ENCODE measurements around the gene GALNT3.

Gene GALNT3

DNA sequence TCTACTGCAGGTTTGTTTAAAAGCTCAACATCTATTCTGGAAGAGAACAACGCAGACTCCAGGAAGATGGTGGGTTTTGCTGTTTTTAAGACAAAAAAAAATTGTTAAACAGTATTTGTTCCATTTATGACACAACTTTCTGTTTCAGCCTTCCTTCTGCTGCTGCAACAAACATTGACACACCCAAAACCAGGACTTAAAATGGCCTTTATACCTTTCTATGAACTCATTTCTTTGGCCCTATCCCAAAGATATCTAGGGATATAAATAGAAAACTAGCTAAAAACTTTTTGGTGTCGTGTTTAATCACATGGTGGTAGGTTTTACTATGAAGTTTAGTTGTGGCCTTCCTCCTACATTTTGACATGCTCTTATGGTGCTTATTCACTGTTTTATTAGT lies 964 bp upstream of the GALNT3 start:
- DNase-seq, result no peak

DNA sequence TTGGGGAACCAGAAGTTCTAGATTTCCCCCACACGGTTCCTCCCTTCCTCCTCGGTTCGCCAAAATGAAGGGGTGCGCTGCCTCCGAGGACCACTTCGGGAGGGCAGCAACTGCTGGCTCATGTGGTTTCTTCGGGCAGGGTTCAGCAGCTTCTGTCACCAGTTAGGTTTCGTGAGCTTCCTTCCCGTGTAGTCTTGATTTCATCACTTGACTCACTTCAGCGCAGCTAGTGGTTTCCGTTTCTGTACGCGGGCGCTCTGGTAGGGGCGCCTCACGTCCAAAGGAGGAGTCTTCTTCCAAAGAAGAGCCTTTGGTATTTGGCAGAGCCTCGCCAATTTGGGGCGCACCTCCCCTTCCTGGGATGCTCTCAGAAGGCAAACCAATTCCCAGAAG lies 485 bp upstream of the GALNT3 start:
- DNase-seq, result peak; percentile 66

DNA sequence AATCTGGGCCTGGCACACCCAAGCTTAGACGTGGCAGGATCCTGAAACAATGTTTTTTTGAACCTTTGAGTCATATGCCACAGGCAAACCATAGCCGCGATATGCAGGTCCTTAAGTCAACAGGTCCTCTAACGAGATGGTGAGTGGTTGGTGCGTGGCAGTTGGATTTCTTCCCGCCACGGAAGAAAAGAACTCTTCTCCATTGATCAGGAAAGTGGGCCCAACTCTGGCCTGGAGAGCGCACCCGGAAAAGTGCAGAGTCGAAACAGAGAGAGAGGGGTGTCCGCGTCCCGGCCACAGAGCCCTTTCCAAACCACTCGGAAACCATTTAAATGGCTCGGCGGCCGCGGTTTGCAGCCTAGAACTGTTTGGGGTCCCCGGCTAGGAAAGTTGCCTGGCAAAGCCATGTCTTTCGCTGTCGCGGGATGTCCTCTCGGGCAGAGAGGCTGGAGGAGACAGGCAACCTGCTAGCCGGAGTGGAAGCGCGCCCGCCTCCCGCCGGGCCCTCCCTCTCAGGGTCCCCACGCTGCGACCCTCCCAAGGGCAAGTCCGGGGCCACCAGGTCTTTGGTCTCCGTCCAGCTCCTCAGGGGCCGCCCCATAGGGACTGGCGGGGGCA lies 777 bp downstream of the GALNT3 start:
- no peak for DNase-seq

DNA sequence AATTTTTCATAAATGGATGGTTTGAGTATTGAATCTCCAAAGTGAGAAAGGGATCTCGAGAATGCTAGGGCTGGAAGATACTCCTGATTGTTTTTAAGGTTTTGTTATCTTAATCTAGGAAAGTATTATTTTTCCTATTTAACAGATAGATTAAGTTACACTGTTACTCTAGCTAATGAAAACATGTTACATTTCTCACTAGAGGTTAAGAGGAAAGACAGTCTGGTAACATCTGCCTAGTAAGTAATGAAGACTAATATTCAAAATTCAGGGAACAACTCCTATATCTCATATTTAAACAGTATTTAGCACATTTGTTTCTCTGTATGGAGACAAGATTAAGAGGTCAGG lies 2.0 kb downstream of the GALNT3 start:
- DNase-seq, result no peak

DNA sequence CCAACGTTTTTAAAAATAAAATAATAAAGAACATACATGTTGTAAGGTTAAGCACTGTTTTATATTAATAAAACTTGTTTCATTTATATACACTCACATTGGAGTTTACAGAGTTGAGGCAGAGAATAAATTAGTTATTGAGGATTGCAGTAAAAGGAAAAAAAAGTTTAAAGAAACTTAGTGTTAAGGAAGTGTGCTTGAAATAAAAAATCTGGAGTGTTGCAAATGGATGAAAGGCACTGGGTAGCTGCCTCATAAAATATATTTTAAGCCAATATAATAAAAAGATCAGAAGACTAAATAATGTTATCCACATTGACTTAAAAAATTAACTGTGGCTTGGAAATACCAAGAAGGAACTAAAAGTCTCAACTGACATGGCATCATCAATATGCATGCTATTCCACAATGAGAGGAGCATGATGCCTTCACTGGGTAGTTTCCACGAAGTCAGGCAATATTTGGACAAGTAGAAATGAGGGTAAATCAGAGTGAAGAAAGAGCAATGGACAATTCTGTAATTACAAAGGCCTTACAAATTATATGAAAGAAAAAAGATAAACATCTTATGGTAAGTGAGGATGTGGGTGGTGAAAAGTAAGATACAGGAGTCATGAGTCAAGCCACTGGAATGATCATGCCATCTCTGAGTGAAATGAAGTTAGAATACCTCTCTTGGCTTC lies 2.5 kb downstream of the GALNT3 start:
- DNase-seq, result no peak

DNA sequence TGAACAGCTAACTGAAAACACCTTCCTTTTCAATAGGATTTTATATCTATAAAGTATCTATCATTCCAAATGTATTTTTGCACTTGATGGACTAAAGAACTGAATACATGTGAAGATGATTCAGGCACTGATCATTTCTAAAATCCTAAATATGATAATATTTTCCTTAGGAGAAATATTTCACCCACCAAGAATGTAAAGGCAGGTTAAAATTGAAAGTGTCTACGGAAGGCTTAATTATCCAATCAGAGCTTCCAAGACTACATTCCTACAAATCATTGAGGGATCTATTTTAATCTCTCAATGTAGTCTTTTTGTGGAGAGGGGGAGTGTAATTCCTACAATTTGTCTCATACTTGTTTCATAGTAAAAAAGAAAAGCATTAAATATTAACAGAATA lies 3.6 kb downstream of the GALNT3 start:
- no peak for DNase-seq

DNA sequence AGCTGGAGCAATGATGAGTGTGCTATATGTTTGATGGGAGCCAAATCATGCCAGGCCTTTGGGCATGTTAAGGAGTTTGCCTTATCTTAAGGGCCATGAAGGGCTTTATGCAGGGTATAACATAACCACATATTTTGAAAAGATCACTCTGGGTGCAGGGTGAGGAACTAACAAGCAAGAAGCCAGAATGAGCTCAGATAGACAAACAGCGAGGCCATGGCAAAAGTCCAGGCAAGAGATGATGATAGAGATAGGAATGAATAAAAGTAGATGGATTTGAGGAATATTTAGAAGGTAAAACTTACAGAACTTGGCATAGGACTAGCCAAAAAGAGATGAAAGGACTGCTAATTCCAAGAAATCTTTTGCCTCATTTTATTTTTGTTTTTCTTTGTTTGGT lies 6.7 kb downstream of the GALNT3 start:
- DNase-seq, result no peak

DNA sequence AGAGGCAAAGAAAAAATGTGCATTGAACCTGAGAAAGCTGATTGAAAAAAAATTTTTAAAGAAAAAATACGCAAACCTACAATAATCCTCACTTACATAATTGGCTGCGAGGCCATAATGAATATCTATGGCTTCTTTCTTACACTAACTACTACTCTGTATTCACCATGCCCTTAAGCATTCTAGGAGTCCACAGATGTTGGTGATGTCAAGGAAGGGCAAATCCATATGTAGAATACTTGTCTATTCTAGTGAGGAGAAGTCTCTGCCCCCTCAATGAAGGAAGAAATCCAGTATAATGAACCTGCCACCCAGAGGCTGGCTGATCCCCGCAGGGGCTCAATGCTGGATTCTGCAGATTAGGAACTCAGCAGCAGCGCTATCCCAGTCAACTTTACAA lies 14.3 kb downstream of the GALNT3 start:
- no peak for DNase-seq

DNA sequence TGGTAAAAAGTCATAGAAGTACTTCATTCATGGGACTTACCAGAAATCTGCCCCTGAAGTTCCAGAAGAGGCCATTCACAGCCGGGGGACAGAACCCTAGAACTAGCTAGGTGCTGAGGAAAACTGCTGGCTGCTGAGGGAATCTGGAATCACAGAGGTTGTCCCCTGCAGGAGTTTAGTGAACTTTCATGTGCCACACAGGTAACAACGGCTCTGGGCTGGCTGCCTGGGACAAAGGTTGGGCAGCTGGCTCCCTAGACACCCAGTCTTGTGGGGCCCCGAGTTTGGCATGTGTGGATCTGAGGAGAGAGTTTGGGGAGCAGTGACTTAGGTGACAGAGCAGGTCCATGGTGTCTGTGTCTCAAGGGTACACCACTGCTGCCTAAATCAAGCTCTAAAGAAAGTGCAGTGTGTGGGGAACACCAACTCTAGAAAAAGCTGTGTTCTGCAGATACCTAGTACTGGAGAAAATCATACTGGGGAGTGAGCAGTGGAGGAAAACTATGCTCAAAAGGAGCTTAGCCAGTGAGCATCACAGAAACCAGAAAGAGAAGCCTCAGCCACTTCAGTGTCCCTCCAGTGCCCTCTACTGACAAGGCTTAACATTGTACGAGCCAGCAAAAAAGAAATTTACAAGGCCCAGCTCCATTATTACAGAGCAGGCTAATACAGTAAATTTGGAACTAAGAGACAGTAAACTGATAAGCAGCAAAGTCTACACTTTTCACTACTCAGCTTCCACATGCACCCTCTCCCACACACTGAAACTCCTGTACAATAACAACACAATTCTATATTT lies 15.2 kb downstream of the GALNT3 start:
- DNase-seq, result no peak

DNA sequence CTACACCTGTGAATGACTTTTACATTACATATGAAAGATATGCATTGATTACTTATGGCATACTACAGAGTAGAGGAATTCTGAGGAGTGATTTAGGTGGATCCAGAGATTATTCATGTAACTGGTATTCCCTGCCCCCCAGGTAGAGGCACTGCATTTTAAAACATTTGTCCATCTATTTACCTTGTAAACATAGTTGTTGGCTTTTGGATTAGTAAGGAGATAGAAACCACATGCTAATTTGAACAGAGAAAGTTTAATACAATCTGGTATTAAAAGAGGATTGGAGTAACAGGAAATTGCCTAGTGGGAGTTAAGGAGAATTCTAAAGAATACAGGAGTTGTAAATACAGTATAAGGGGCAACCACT lies 15.9 kb downstream of the GALNT3 start:
- no peak for DNase-seq

DNA sequence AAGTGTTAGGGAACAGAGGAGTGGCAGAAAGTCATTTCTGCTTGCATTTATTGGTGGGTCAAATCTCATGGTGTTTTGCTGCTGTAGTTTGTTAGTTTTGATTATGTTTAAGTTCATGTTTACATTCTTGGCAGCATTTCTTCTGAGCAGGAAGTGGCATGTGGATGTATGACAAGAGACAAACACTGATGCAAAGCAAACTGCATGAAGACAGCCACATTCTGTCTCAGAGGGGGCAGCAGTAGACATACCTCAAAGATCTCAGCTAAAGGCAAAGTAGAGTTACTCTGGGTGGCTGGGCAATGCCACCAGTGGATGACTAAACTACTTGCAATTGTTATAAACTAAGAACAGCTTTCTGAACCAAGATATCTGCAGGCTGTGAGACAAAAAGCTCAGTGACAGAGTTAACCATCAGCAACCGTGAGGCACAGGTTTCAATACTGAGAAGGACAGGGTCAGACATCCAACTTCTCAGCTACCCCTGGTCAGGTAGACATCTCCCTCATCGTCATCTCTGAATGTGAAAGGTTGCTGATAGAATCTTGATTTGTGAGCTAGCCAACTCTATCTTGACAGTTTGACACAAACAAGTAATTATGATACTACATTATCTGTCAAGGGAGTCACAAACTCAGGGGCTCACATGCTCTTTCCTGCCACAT lies 16.4 kb downstream of the GALNT3 start:
- DNase-seq, result peak; percentile 13

DNA sequence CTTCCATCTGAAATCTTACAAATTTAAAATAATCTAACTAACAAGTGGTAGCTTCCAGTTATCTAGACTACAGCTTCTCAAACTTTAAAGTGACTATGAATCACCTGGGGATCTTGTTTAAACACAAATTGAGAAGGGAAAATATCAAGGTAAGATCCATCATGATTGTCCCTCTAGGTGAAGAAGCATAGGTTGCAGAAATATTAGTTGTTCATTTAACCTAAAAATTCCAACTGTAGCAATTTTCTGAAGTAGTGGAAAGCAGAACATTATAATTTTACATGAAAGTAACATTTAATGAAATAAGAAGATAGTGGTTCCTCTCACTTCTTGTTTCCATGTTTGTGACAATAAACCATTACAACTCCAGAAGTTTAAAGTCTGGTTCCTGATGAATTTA lies 17.3 kb downstream of the GALNT3 start:
- no peak for DNase-seq

DNA sequence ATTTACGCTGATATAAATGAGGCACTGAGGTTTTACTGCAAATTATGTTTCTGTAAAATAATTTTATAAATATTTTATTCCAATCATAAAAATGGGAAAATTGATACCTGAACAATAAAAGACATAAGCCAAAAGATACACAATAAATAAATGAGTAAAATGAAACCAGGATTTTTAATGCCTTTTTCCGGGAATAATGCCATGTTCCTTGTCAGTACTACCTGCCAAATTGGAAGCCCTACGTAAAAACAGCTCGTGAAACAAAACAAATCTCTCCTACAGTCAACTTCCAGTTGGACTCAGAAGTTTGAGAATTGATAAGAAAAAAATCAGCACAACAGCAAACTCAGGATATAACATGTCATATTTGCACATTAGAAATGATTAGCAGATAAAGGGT lies 18.0 kb downstream of the GALNT3 start:
- no peak for DNase-seq

DNA sequence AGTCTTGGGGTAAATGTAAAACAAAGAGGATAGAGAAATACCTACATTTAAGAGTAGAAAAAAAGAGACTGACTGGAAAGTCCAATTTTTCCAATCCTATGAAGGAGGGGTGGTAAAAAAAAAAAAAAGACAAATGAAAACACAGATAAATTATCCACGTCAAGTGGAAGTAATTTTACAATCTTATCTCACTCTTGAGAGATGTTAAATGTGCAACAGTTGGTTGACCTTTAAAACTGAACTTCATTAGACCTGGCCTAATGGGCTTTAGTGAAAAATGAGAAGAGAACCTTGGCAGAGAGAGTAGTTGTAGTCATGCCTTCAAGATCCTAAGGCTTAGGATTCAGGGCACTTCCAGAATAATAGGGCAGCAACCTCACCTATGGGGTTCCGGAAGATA lies 20.4 kb downstream of the GALNT3 start:
- no peak for DNase-seq

DNA sequence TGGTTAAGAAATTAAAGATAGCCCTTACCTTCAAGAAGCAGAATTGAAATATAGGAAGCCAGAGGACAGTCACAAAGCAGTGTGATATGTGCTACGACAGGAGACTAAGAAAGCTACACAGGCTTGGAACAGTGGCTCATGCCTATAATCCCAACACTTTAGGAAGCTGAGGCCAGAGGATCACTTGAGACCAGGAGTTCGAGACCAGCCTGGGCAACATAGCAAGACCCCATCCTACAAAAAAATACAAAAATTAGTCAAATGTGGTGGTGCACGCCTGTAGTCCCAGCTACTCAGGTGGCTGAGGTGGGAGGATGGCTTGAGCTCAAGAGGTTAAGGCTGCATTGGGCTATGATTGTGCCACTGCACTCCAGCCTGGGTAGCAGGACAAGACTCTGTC lies 21.9 kb downstream of the GALNT3 start:
- DNase-seq, result no peak

DNA sequence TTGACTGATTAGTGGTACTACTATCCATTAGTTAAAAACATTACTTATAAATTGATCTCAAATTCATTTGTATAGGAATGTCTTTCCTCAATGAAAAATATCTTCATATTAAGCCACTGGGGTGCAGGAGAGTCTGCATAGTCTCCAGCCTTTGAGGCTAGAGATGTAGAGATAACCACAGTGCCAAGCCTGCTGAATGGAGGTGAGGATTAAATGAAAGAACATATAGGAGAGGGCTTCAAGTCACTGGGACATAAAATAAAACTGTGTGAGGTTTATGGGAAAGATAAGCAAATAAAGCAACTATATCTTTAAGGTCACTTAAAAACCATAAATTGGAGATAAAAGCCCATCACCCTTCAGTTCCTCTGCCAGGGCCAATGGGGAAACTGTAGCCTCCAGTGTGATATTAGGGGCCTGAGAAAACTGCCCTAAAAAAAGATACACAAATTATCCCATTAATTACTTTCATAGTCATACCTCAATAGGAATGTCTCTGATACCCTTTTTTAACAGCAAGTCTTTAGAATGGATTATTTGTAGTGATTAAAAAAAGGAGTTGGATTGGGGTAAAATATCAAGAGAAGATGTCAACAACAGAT lies 27.6 kb downstream of the GALNT3 start:
- no peak for DNase-seq

DNA sequence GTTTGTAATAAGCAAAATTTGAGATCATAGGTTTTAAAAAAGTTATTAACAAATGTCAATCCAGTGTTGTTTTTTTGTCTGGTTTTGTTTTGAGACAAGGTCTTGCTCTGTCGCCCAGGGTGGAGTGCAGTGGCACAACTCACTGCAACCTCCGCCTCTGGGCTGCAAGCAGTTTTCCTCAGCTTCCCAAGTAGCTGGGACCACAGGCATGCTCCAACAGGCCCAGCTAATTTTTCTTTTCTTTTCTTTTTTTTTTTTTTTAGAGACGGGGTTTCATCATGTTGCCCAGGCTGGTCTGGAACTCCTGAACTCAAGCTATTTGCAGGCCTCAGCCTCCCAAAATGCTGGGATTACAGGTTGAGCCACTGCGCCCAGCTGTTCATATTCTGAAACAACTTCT lies 31.3 kb downstream of the GALNT3 start:
- DNase-seq, result no peak

DNA sequence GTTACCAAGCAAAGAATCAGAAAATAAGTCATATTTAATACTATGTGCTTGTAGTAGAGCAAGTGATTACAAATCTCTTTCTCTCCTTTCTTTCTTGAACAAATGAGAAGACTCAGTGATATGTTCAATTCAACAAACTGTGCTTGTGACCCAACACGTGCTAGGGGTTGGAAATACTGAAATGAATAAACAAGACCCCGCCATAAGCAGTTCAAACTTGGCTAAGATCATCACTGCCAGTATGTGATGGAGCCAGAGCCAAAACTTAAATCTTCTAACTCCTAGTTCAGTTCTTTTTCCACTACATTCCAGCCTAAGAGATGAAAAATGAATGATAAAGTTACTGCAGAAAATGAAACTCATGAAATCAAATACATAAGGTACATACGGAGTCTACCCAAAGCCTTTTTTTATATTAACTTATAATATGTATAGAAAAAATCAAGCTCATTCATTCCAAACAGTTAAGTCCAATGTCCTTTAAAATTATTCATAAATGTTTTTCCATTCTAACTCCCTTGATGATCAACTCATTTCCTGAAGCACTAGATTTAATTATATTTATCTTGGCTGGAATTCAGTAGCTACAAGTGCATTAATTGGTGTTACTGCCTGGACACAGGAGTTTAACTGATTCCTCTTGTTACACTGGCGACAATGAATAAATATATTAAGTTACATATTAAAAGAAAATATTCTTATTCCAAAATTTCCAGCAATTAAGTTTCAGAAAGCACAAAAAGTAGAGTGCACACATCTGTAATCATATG lies 36.0 kb downstream of the GALNT3 start:
- DNase-seq, result no peak

DNA sequence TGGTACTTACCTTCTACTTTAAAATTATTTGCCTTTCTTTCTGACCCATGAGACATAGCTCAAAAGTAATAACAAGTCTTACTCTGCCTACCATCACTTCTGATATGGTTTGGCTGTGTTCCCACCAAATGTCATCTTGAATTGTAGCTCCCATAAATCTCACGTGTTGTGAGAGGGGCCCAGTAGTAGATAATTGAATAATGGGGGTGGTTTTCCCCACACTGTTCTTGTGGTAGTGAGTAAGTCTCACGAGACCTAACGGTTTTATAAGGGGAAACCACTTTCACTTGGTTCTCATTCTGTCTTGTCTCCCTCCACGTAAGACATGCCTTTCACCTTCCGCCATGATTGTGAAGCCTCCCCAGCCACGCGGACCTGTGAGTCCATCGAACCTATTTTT lies 47.5 kb downstream of the GALNT3 start:
- no peak for DNase-seq

DNA sequence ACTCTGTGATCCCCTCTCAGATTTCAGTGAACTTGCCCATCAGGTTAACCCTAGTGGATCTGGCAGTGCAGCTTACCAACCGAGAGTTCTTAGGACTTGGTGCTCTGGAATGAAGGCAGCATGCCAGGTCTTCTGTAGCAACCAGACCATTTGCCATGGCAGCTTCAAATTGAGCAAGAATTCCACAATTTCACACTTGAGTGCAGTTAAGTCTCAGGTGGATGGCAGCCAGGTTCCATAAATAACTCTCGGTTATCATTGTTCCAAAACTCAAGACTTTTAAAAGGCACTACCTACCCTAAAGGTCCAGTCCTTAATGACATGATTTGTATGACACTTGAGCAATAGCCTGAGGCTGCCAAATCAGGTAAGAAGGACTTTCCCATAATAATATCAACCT lies 48.1 kb downstream of the GALNT3 start:
- no peak for DNase-seq

DNA sequence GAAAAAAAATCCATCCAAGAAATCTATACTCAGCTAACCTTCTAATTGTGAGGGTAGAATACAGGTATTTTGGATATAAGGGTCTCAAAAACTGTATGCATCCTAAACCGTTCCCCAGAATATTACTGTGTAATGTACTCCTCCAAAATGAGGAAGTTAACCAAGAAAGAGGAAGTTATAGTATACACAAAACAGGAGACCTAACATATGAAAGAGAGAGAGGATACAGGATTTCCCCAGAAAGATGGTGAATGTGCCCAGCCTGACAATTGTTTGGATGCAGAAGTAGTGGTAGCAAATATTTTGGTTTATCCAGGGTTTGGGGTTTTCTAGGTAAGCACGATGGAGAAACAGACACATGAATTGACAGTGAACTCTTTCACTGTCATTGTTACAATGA lies 50.6 kb downstream of the GALNT3 start:
- no peak for DNase-seq

DNA sequence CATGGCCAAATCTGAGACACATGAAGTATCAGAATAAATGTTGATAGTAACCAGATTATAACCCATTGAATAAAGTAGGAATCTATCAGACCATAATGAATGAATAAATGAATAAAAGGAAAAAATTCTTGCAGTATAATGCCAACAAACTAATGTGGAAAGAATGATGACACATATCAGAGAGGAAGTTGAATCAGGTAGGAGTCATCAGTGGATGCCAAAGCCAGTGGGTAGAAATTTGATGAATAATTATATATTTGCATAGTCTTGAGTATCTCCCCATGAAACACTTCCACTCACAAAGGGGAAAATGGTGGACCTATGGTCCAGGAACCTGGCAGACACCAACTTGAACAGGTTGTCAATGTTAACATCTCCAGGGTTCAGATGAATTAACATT lies 68.6 kb downstream of the GALNT3 start:
- DNase-seq, result no peak

DNA sequence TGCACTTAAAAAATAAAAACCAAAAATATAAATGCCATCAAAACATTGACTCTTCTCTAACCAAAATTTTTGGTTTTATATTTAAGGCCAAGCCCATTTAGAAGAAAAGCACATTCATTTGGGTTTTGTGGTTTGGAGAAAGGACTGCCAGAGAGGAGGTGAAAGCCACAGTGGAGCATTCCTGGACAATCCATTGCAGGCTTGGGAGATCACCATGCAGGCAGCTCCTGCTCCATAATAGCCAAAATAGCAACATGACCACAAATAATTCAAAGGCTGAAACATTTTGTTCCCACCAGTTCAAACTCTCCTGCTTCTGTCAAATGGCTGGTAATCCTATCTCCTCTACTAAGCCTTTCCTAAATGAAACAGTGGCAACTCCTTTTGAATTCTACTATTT lies 73.5 kb downstream of the GALNT3 start:
- no peak for DNase-seq

All from CD4-positive, alpha-beta T cell treated with Interleukin-12 subunit alpha and Interleukin-12 subunit beta, for 1 hour (primary cell).